Caco-2 (cell line): ENCODE measurements around the gene SLC12A7. TPM values are rescaled to one million over a fixed set of nuclear protein-coding genes. Genes with fewer than 3 reads are reported as not detected.

Source experiments
- BruUV-seq: library from RNA; stranded (reverse); fragments of 400-500 nt; replicated peaks from 2 replicates; lab custom pipeline; 2021; lab: Mats Ljungman, UMichigan
- CTCF ChIA-PET: fragments of 300-600 bp; sonication (Branson Sonifier 250); formaldehyde crosslinking; loops from one replicate; lab custom pipeline; 2022; ENCODE audit warnings: antibody characterized with exemption; lab: Charles Lee
- POLR2A ChIA-PET: fragments of 300-600 bp; sonication (Branson Sonifier 250); formaldehyde crosslinking; loops from one replicate; lab custom pipeline; 2022; ENCODE audit warnings: antibody characterized with exemption; lab: Charles Lee
- DNase-seq, 2 experiments: peaks; one replicate each; pipeline versions ENCODE4 v3.0.0 to v3.0.0-alpha.2; 2020 to 2022
- H3K27me3 ChIP-seq: replicated peaks from 2 replicates; pipeline ENCODE4 v1.6.0; 2011; ENCODE audit warnings: low read length; ENCODE audit not compliant: control insufficient read depth, insufficient read depth
- H3K36me3 ChIP-seq: 2 replicates; pipeline ENCODE4 v1.5.1; 2011; ENCODE audit warnings: low read length; ENCODE audit not compliant: control insufficient read depth, insufficient read depth
- H3K4me1 ChIP-seq: fragments of 250-450 bp; sonication (Bioruptor Pico); 2 replicates; pipeline ENCODE4 v1.5.1; 2020; ENCODE audit warnings: mild to moderate bottlenecking
- H3K4me3 ChIP-seq: 2 replicates; pipeline ENCODE4 v1.5.1; 2011; ENCODE audit warnings: low read depth, mild to moderate bottlenecking, control low read depth, low read length
- H3K9me3 ChIP-seq: fragments of 250-450 bp; sonication (Bioruptor Pico); 2 replicates; pipeline ENCODE4 v1.5.1; 2020; ENCODE audit warnings: mild to moderate bottlenecking, moderate library complexity
- H3K27ac Mint-ChIP-seq: one replicate; pipeline ENCODE4 v1.8.0; 2022; ENCODE audit warnings: mixed read lengths; ENCODE audit not compliant: unreplicated experiment
- H3K27me3 Mint-ChIP-seq: one replicate; pipeline ENCODE4 v1.8.0; 2022; ENCODE audit warnings: mixed read lengths; ENCODE audit not compliant: insufficient read depth, unreplicated experiment
- H3K36me3 Mint-ChIP-seq: one replicate; pipeline ENCODE4 v1.8.0; 2022; ENCODE audit warnings: mild to moderate bottlenecking, mixed read lengths; ENCODE audit not compliant: insufficient read depth, unreplicated experiment
- H3K4me1 Mint-ChIP-seq: one replicate; pipeline ENCODE4 v1.8.0; 2022; ENCODE audit warnings: low read depth, mixed read lengths; ENCODE audit not compliant: unreplicated experiment
- H3K4me3 Mint-ChIP-seq: one replicate; pipeline ENCODE4 v1.8.0; 2022; ENCODE audit warnings: mild to moderate bottlenecking, moderate library complexity, mixed read lengths; ENCODE audit not compliant: unreplicated experiment
- H3K9me3 Mint-ChIP-seq: one replicate; pipeline ENCODE4 v1.8.0; 2022; ENCODE audit warnings: mixed read lengths; ENCODE audit not compliant: unreplicated experiment
- intact Hi-C: fragments of 100-400 bp; cut with micrococcal nuclease; formaldehyde crosslinking; loops from one replicate; pipeline ENCODE4 v1.10.0; 2022; ENCODE audit not compliant: unreplicated experiment
- total RNA-seq: library from RNA; stranded (reverse); gene quantifications from 2 replicates; pipeline ENCODE4 v1.2.3, GENCODE V29; 2022
- TF ChIP-seq, protein P1 (sequence below), 2 experiments: fragments of 200-600 bp in 1 of 2; IDR thresholded peaks; 1 replicate in 1 of 2; 2 replicates in 1 of 2; pipeline versions ENCODE4 v1.5.1 to v1.8.0; 2011 to 2022; ENCODE audit warnings: antibody characterized with exemption in 1 of 2, control low read depth in 1 of 2, inconsistent platforms in 1 of 2, low read depth in 1 of 2, low read length in 1 of 2, mild to moderate bottlenecking in 1 of 2, moderate library complexity in 1 of 2; ENCODE audit not compliant: insufficient read depth in 1 of 2, severe bottlenecking in 1 of 2, unreplicated experiment in 1 of 2

The SLC12A7 gene
- total RNA-seq, 1 experiment from 2014 or later: 41.7 TPM

DNA sequence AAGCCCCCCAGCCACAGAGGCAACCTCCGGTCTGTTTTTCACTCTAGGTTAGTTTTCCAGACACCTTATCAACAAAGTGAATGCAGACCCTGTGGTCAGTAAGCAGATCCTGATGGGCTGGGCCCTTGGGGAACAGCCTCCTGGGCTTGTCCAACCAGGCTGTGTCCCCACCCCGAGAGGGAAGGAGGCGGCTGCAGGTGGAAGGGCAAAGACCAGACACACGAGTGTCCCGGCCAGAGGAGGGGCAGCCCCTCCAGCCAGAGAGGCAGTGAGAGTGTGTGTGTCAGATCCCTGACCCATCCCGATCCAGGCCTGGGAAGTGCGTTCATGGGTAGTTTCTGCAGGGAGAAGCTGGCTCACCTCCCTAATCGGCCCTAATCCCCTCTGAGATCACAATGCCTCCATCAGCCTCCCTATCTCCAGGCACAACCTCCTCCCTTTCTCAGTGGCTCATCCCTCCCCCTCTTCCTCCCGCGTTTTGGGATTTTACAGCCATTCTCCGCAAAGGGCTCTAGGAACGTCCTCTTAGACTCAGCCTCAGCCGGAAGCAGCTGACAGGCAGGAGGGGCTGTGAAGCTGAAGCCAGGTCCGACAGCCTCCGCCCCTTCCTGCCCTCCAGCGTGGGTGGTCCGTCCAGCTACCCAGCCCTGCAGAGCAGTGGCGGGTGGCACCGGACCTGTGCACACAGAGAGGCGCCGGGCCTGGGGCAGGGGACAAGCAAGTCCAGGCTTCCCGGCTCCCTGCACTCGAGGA is 9.7 kb downstream of the SLC12A7 start:
- ChIA-PET CTCF (interaction anchor here (1.1 kb wide), 1 partner anchor 179 kb away, joined by 4 read pairs; no protein-coding TSS in a partner anchor), POLR2A (no interaction called here)
- TF ChIP-seq, protein P1, sequence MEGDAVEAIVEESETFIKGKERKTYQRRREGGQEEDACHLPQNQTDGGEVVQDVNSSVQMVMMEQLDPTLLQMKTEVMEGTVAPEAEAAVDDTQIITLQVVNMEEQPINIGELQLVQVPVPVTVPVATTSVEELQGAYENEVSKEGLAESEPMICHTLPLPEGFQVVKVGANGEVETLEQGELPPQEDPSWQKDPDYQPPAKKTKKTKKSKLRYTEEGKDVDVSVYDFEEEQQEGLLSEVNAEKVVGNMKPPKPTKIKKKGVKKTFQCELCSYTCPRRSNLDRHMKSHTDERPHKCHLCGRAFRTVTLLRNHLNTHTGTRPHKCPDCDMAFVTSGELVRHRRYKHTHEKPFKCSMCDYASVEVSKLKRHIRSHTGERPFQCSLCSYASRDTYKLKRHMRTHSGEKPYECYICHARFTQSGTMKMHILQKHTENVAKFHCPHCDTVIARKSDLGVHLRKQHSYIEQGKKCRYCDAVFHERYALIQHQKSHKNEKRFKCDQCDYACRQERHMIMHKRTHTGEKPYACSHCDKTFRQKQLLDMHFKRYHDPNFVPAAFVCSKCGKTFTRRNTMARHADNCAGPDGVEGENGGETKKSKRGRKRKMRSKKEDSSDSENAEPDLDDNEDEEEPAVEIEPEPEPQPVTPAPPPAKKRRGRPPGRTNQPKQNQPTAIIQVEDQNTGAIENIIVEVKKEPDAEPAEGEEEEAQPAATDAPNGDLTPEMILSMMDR (IDR thresholded peaks at IDR 0.05; ENCODE audit: insufficient read depth in 1 of 2, low read depth in 1 of 2, low read length in 1 of 2, severe bottlenecking in 1 of 2, unreplicated experiment in 1 of 2): no peak
- BruUV-seq: no TSS peak
- DNase-seq: peak in 1 of 2 experiments; percentile 54
- no peaks in the 10 kb centered on the region; the same call in 1 of the 2 replicates for H3K36me3 ChIP-seq
- Mint-ChIP-seq H3K27ac (peak overlapping the region; percentile 36), H3K27me3 (no peaks in the 10 kb centered on the region), H3K9me3 (no peaks in the 10 kb centered on the region), H3K4me3 (no peak overlapping the region), H3K36me3 (peaks cover 7% of the 10 kb centered on the region), H3K4me1 (peaks cover 13% of the 10 kb centered on the region)
- intact Hi-C loops: no loop called here
- no peaks in the 10 kb centered on the region for H3K9me3 ChIP-seq
- H3K4me1 ChIP-seq: peaks cover 27% of the 10 kb centered on the region
- H3K4me3 ChIP-seq: no peak overlapping the region
- no peaks in the 10 kb centered on the region for H3K27me3 ChIP-seq

- TF ChIP-seq, protein P1 (IDR thresholded peaks at IDR 0.05; ENCODE audit: insufficient read depth in 1 of 2, low read depth in 1 of 2, low read length in 1 of 2, severe bottlenecking in 1 of 2, unreplicated experiment in 1 of 2): no peak
- H3K4me3 ChIP-seq: no peak overlapping the region
- no peak overlapping the region for H3K4me3 Mint-ChIP-seq
- H3K27ac Mint-ChIP-seq: no peak overlapping the region
- intact Hi-C loops: no loop called here
- H3K4me1 ChIP-seq: peaks cover 15% of the 10 kb centered on the region
- H3K9me3 Mint-ChIP-seq: no peaks in the 10 kb centered on the region
- H3K4me1 Mint-ChIP-seq: peaks cover 7% of the 10 kb centered on the region
- no TSS peak for BruUV-seq
- H3K36me3 Mint-ChIP-seq: no peaks in the 10 kb centered on the region
- no peak for DNase-seq
- no peaks in the 10 kb centered on the region for H3K27me3 Mint-ChIP-seq
- CTCF ChIA-PET: no interaction called here
- POLR2A ChIA-PET: no interaction called here
- H3K9me3 ChIP-seq: no peaks in the 10 kb centered on the region
- no peaks in the 10 kb centered on the region for H3K27me3 ChIP-seq
- no peaks in the 10 kb centered on the region; the same call in none of the 2 replicates for H3K36me3 ChIP-seq
These were observed 10.9 kb downstream of the SLC12A7 start for GRCh38 chr5:1100664-1101574.

DNA sequence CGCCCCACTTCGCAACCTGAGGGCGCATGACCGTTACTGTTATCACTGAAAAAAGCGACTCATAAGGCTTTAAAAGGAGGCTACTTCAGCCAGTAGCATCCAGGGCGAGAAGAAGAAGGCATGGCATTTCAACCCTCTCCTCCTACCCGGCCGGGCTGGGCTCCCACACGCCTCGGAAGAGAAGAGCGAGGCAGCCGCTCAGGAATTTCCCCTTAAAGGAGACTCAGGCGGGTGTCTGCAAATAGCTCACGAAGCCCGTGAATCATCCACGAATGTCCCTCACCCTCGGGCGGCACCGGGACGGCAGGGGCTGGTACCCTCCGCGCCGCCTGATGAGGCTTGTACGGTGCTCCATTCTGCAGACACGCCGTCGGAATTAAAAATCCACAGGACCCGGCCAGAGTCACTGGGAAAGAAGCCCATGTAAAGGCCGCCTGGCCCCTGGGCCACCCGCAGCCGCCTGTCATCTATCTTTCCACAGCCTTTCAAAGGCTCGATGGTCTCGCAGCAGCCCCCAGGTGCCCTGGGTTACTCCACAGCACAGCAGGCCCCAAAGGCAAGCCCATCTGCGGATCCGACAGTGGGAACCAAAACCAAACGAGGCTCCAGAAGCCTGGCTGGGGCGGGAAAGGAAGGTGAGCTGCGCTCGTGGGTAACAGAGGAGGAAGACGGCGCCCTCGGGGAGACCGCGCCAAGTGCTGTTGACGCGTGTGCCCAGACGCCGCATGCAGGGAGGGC is 11.8 kb downstream of the SLC12A7 start:
- Mint-ChIP-seq H3K4me1 (no peaks in the 10 kb centered on the region), H3K4me3 (no peak overlapping the region), H3K27ac (no peak overlapping the region), H3K9me3 (no peaks in the 10 kb centered on the region), H3K36me3 (no peaks in the 10 kb centered on the region), H3K27me3 (no peaks in the 10 kb centered on the region)
- intact Hi-C loops: no loop called here
- no TSS peak for BruUV-seq
- no peaks in the 10 kb centered on the region; the same call in none of the 2 replicates for H3K36me3 ChIP-seq
- ChIA-PET POLR2A (no interaction called here), CTCF (no interaction called here)
- no peaks in the 10 kb centered on the region for H3K9me3 ChIP-seq
- H3K4me3 ChIP-seq: no peak overlapping the region
- peaks cover 7% of the 10 kb centered on the region for H3K4me1 ChIP-seq
- no peaks in the 10 kb centered on the region for H3K27me3 ChIP-seq
- TF ChIP-seq, protein P1 (IDR thresholded peaks at IDR 0.05; ENCODE audit: insufficient read depth in 1 of 2, low read depth in 1 of 2, low read length in 1 of 2, severe bottlenecking in 1 of 2, unreplicated experiment in 1 of 2): no peak
- DNase-seq: no peak
